Heart left ventricle (tissue), 16 donors: ENCODE measurements around the gene ALK. TPM values are rescaled to one million over a fixed set of nuclear protein-coding genes. Genes with fewer than 3 reads are reported as not detected.

ENCODE experiments used
- ATAC-seq, 4 donors: fragments of 200-7000 bp; cut with Tn5 transposase; one replicate each; pipeline ENCODE4 v1.9.1; 2020 to 2022; ENCODE audit warnings: moderate library complexity in 4 of 4, mild to moderate bottlenecking in 3 of 4, moderate number of reproducible peaks in 1 of 4
- DNase-seq, 5 donors: peaks; one replicate each; pipeline ENCODE4 v3.0.0-alpha.2; 2020
- H3K27ac ChIP-seq, 12 donors: fragments of 200-600 bp; sonication (generic) in 4 of 12; one replicate each; pipeline versions ENCODE4 v1.5.0 to v1.8.0; 2016 to 2022; ENCODE audit warnings: mild to moderate bottlenecking in 2 of 12
- H3K27me3 ChIP-seq, 9 donors: fragments of 200-600 bp; sonication (generic) in 2 of 9; one replicate each; pipeline versions ENCODE4 v1.5.1 to v1.8.0; 2016 to 2022; ENCODE audit warnings: mild to moderate bottlenecking in 3 of 9
- H3K36me3 ChIP-seq, 9 donors: fragments of 200-600 bp; sonication (generic) in 2 of 9; one replicate each; pipeline versions ENCODE4 v1.5.0 to v1.8.0; 2018 to 2022; ENCODE audit warnings: mild to moderate bottlenecking in 2 of 9
- H3K4me1 ChIP-seq, 12 donors: fragments of 200-600 bp; sonication (generic) in 4 of 12; one replicate each; pipeline versions ENCODE4 v1.5.0 to v1.8.0; 2016 to 2022; ENCODE audit warnings: mild to moderate bottlenecking in 3 of 12
- H3K4me3 ChIP-seq, 12 donors: fragments of 200-600 bp; sonication (generic) in 4 of 12; one replicate each; pipeline versions ENCODE4 v1.5.0 to v1.8.0; 2017 to 2022; ENCODE audit warnings: mild to moderate bottlenecking in 9 of 12, moderate library complexity in 4 of 12
- H3K9me3 ChIP-seq, 12 donors: fragments of 200-600 bp; sonication (generic) in 4 of 12; one replicate each; pipeline versions ENCODE4 v1.5.0 to v1.8.0; 2016 to 2022; ENCODE audit warnings: mild to moderate bottlenecking in 1 of 12
- CTCF ChIP-seq, 12 donors: fragments of 200-600 bp; sonication (generic) in 4 of 12; IDR thresholded peaks; one replicate each; pipeline versions ENCODE4 v1.5.0 to v1.8.0; 2018 to 2022; ENCODE audit warnings: antibody characterized with exemption in 12 of 12, mild to moderate bottlenecking in 5 of 12
- POLR2A ChIP-seq, 2 donors: fragments of 450-650 bp; IDR thresholded peaks; one replicate each; pipeline ENCODE4 v1.6.1; 2017; ENCODE audit warnings: antibody characterized with exemption in 2 of 2, mild to moderate bottlenecking in 2 of 2, moderate library complexity in 2 of 2
- WGBS, 4 donors: extraction: QIAGEN DNeasy Blood & Tissue Kit in 2 of 4; methylation state at CpG; one replicate each; pipeline versions ENCODE4 v1.1.5 to v1.1.7; 2013 to 2018; 5-methylcytosine and 5-hydroxymethylcytosine counted together
- intact Hi-C, 10 donors: fragments of 100-400 bp; cut with DNase I; formaldehyde crosslinking; loops; one replicate each; pipeline versions ENCODE4 v1.11.1 to v1.14.2; 2022
- polyA plus RNA-seq, 2 donors: library from polyadenylated mRNA; stranded (reverse); fragments of 200-250 nt; gene quantifications; one replicate each; pipeline ENCODE4 v1.2.3, GENCODE V29; 2013
- total RNA-seq, 9 donors: library from RNA; depleted of rRNA in 2 of 9; stranded (reverse); fragments of >200 nt in 2 of 9; fragmentation: NEBNext Ultra II Directional in 3 of 9; extraction: Animal tissue kit (Norgen Biotek cat#: 25700) in 3 of 9; gene quantifications; one replicate each; pipeline versions ENCODE4 v1.1.0 to v1.2.4, GENCODE V29; 2016 to 2023
- donor health status: ischemic (EF 13 %, LVEDD 7.1; RV severe dilation, severe dysfunction).
- donor health status: healthy with polysubstance abuse.
- donor health status: DM: no; HTN: yes; CAD: no.
- donor health status: DM: no; HTN: no; CAD: no.
- donor health status: ischemic (EF 25% LVEDD 6.9; RV normal size, moderate dysfunction).
- donor health status: ischemic (EF 25% LVEDD 5.7; RV mildly dilated, moderate dysfunction).
- donor health status: healthy.
- donor health status: DM: yes; HTN: yes; CAD: no.
- donor health status: ischemic (EF 35%, LVEDD 5.7; RV mildly dilated, moderate dysfunction).
- donor health status: nonischemic (EF 11% LVEDD 7.7; RV severe dilation, severe dysfunction).
- donor health status: DM: yes; HTN: yes; CAD: no.
- donor health status: PGD.
- donor health status: ischemic (EF 29% LVEDD 5.4; RV normal size, mild dysfunction).
- donor health status: nonischemic (EF 23%, LVEDD 6.1; RV moderate dilation, normal function).

ALK gene
- total and polyA plus RNA-seq, 11 donors, result 0.05 to 0.50 (median 0.13) TPM; not detected in 5

DNA sequence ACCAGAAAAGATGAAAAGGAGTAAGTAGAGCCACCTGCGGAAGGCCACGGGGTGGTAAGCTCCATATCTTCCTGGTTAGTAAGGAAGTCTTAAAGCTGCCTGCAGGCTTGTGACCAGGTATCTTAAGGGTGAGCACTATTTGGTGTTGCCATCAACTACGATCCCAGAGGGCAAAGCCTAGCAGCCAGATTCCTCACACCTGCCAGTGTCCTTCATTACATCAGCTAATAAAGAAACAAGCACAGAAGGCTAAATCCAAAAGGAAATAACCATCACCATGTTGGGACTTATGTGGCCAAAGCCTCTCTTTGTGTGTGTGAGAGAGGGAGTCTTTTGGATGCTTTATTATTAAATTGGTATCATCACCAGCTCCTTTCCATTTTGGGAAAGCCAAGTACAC, 123.5 kb downstream of the ALK start:
- WGBS, 4 donors, result 57 to 92% (median 71%) methylated on average over 3 of the region's 3 CpGs
- intact Hi-C loops, result no loop called here
- H3K27ac ChIP-seq, result no peak overlapping the region

GRCh38 chr2:29796446-29796845, 124.9 kb downstream of the ALK start:
- no peak for DNase-seq
- no peak for ATAC-seq
- H3K4me3 ChIP-seq, result no peak overlapping the region
- no peak overlapping the region for H3K27ac ChIP-seq
- WGBS, 4 donors, result 60 to 68% (median 65%) methylated on average over 4 of the region's 4 CpGs
- TF ChIP-seq CTCF (IDR thresholded peaks at IDR 0.05), result no peak
- no peak for TF ChIP-seq POLR2A (IDR thresholded peaks at IDR 0.05)
- H3K4me1 ChIP-seq, result no peaks in the 10 kb centered on the region
- intact Hi-C loops, result no loop called here
- H3K36me3 ChIP-seq, result no peaks in the 10 kb centered on the region
- no peaks in the 10 kb centered on the region for H3K9me3 ChIP-seq
- H3K27me3 ChIP-seq, result peaks cover 0 to 5% (median 0%) of the 10 kb centered on the region in 9 donors

More for the DNA sequence above, 123.5 kb downstream of the ALK start:
- TF ChIP-seq POLR2A (IDR thresholded peaks at IDR 0.05) (no peak), CTCF (IDR thresholded peaks at IDR 0.05) (no peak)
- Histone ChIP-seq H3K27me3 (peaks cover 0 to 5% (median 0%) of the 10 kb centered on the region in 9 donors), H3K4me3 (no peak overlapping the region), H3K9me3 (no peaks in the 10 kb centered on the region), H3K36me3 (no peaks in the 10 kb centered on the region), H3K4me1 (no peaks in the 10 kb centered on the region)
- DNase-seq (no peak), ATAC-seq (no peak)

GRCh38 chr2:29789911-29790485, 131.4 kb downstream of the ALK start:
- 80 to 95% (median 89%) methylated on average over 5 of the region's 5 CpGs for WGBS, 4 donors
- no peak overlapping the region for H3K4me3 ChIP-seq
- DNase-seq (no peak), ATAC-seq (no peak)
- TF ChIP-seq POLR2A (IDR thresholded peaks at IDR 0.05), result no peak
- TF ChIP-seq CTCF (IDR thresholded peaks at IDR 0.05), result no peak
- H3K9me3 ChIP-seq, result no peaks in the 10 kb centered on the region
- H3K27me3 ChIP-seq, result peaks cover 0 to 3% (median 0%) of the 10 kb centered on the region in 9 donors
- no peak overlapping the region for H3K27ac ChIP-seq
- intact Hi-C loops, result no loop called here
- no peaks in the 10 kb centered on the region for H3K4me1 ChIP-seq
- no peaks in the 10 kb centered on the region for H3K36me3 ChIP-seq

DNA sequence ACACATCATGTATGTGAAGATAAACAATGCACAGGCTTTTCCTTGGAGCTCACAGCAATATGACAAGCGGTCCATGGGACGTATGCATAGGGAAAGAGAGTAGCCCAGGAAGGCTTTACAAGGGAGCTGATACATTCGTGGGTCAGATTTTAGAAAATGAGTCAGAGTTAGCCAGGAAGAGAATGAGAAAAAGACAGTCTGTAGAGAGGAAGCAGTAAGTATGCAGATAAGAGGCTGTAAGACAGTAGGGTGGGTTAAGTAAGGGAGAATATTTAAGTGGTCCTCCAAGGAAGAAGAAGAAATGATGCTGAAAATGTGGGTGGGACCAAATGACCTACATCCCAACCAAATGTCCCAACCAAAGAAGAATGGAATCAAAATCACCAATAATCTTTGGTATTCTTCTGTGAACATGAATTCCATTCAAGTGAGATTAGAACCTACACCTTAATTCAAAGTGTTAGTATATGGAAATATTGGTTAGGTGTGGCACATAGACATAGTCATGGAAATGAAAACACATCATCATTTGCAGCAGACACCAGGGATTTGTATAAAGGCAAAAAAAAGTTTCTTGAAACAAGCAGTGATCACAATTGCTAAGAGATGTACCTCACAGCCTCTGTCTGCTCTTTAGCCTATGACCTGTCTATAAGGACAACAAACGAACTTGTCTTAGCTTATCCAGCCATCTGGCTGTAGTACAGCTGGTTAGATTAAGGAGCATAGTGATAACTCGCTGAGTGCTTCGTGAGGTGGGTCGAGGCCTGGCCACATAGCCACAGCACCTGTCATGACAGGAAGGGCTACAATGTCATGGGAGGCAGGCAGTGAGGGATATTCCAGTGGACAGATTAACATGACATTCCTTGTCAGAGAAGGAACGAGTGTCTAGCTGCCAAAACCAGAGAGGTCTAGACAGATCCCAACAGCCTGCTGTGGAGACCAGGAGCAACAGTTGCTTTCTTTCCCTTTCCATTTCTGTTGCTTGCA, 133.6 kb downstream of the ALK start:
- intact Hi-C loops, result no loop called here
- H3K27me3 ChIP-seq, result peaks cover 0 to 8% (median 0%) of the 10 kb centered on the region in 9 donors
- H3K4me1 ChIP-seq, result no peaks in the 10 kb centered on the region
- H3K9me3 ChIP-seq, result no peaks in the 10 kb centered on the region
- DNase-seq, result no peak
- H3K27ac ChIP-seq, result no peak overlapping the region
- TF ChIP-seq CTCF (IDR thresholded peaks at IDR 0.05), result no peak
- no peak for TF ChIP-seq POLR2A (IDR thresholded peaks at IDR 0.05)
- H3K4me3 ChIP-seq, result no peak overlapping the region
- no peak for ATAC-seq
- H3K36me3 ChIP-seq, result no peaks in the 10 kb centered on the region
- WGBS, 4 donors, result 56 to 62% (median 60%) methylated on average over 8 of the region's 8 CpGs
